ENCODE measurements around the gene PRR35. TPM values are rescaled to one million over a fixed set of nuclear protein-coding genes. Genes with fewer than 3 reads are reported as not detected.

PRR35 gene
- polyA plus RNA-seq, 10 donors, result 0.09 to 0.25 (median 0.12) TPM; not detected in 5

- peak in 2 of 3 donors; percentile 61 to 76 for DNase-seq
Observed at GRCh38 chr16:546909-547770, 13.1 kb upstream of the PRR35 start.

GRCh38 chr16:548586-548985 lies 11.6 kb upstream of the PRR35 start:
- DNase-seq, result no peak

GRCh38 chr16:549544-550263 lies 10.5 kb upstream of the PRR35 start:
- DNase-seq, result no peak

GRCh38 chr16:551210-551609 lies 9.0 kb upstream of the PRR35 start:
- no peak for DNase-seq

- DNase-seq, result no peak
Observed at GRCh38 chr16:552171-552570, 8.0 kb upstream of the PRR35 start.

- DNase-seq, result no peak
Observed at GRCh38 chr16:553601-554296, 6.4 kb upstream of the PRR35 start.

GRCh38 chr16:554297-554621 lies 5.9 kb upstream of the PRR35 start:
- DNase-seq, result no peak

GRCh38 chr16:554640-555365 lies 5.4 kb upstream of the PRR35 start:
- DNase-seq, result no peak

- no peak for DNase-seq
Observed at GRCh38 chr16:555528-556473, 4.4 kb upstream of the PRR35 start.

GRCh38 chr16:556474-557173 lies 3.6 kb upstream of the PRR35 start:
- DNase-seq, result no peak

- no peak for DNase-seq
Observed at GRCh38 chr16:557463-558297, 2.5 kb upstream of the PRR35 start.

- no peak for DNase-seq
Observed at GRCh38 chr16:558298-559020, 1.7 kb upstream of the PRR35 start.

- no peak for DNase-seq
Observed at GRCh38 chr16:559021-559380, 1.2 kb upstream of the PRR35 start.

- DNase-seq, result no peak
Observed at GRCh38 chr16:559411-560203, 587 bp upstream of the PRR35 start.

GRCh38 chr16:560701-561412 lies 663 bp downstream of the PRR35 start:
- DNase-seq, result no peak

- DNase-seq, result no peak
Observed at GRCh38 chr16:561413-561794, 1.2 kb downstream of the PRR35 start.

Measured in muscle of back (tissue), 11 donors.